Activated CD4-positive, alpha-beta T cell treated with anti-CD3 and anti-CD28 coated beads, Interleukin-2, amount 50 U/mL, for 4 hours (primary cell): ENCODE results near the gene CELA3B.
A peak's percentile ranks its signal among the peaks of the same experiment; 100 is the strongest.
"Not testable (repeated sequence)": the region's sequence is repeated elsewhere in the genome, so short reads cannot be mapped to it uniquely, and the experiment has no call there.

Source experiments
- DNase-seq, 2 experiments: peaks; one replicate each; pipeline ENCODE4 v3.0.0-alpha.2; 2020

Gene CELA3B

DNA sequence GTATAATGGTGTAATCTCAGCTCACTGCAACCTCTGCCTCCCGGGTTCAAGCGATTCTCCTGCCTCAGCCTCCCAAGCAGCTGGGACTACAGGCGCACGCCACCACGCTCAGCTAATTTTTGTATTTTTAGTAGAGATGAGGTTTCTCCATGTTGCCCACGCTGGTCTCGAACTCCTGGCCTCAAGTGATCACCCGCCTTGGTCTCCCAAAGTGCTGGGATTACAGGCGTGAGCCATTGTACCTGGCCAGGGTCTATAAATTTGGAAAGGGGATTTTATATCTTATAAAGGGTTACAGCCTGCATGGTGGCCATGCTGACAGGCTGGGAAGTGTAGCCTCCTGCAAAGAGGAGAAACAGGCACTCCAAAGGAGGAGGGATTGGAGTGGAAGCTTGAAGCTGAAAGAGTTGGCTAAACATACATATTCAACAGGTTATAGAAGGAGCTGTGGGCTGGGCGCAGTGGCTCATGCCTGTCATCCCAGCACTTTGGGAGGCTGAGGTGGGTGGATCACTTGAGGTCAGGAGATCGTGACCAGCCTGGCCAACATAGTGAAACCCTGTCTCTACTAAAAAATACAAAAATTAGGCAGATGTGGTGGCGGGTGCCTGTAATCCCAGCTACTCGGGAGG, 37.9 kb downstream of the CELA3B start:
- not testable (repeated sequence) for DNase-seq

DNA sequence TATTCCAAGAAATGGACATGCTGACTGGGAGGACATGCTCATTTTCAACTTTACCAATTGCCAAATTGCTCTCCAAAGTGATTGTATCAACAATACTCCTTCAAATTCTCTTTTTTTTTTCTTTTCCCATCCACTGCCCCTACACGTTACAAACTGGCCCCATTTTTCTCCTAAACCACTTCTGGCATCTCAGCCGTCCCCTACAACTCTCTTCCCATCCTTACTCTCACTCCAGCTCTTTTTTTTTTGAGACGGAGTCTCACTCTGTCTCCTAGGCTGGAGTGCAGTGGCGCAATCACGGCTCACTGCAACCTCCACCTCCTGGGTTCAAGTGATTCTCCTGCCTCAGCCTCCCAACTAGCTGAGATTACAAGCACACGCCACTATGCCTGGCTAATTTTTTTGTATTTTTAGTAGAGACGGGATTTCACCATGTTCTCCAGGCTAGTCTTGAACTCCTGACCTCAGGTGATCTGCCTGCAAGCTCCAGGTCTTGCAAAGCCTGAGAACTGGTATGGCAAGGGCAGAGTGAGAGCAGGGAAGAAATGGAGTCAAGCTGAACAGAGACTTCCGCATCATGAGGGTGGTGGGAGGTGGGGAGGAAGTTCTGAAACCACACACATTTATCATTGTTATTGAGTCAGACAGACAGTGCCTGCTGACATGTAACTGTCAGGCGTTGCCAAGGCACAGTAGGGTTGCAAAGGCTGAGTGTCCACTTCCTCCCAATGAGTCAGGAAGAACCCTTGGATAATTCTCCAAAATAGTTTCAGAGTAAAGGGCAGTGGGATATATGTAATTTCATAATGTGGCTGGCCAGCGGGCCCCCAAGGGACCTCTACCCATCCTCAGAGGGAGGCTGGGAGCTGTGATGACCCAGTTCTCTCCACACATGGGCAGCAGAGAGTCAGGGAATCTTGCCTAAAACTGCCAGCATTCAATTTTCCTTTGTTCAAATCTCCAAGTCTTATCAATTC, 42.0 kb downstream of the CELA3B start:
- peak; percentile 55 to 63 for DNase-seq

DNA sequence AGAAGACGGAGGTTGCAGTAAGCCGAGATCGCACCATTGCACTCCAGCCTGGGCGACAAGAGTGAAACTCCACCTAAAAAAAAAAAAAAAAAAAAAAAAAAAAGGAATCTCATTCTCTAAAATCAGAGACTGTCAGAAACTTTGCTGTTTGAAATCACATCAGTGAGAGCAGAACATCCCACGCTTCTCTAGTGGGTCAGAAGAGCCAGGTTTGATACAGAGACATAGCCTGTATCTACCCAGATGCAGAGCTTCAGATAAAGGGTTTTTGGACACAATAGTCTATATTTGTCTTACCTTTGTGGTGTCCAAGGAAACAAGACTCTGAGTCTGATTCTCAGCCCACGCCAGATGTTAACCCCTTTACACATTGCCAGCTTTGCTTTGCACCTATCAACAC, 44.2 kb downstream of the CELA3B start:
- no peak for DNase-seq

GRCh38 chr1:22024485-22025367, 47.9 kb downstream of the CELA3B start:
- peak; percentile 55 to 56 for DNase-seq

GRCh38 chr1:22025368-22026155, 48.7 kb downstream of the CELA3B start:
- peak; percentile 88 to 89 for DNase-seq

GRCh38 chr1:22026924-22027289, 50.1 kb downstream of the CELA3B start:
- no peak for DNase-seq

- no peak for DNase-seq
These were observed 53.2 kb downstream of the CELA3B start for GRCh38 chr1:22030057-22030456.

DNA sequence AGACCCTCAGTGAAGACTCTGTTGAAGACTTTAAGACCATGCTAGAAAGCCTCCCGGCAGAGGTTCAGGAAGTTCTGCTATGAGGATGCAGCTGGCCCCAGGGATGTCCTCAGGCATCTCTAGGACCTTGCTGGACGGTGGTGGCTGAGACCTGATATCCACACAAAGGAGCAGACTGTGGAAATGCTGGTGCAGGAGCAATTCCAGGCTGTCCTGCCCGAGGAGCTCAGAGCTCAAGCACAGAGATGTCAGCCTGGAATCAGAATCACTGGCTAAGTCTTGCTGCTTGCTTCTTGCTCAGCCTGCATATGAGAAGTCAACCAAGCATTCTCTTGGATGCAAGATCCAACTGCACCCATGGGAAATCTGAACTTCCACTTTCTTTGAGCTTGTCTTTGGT, 53.7 kb downstream of the CELA3B start:
- no peak for DNase-seq

GRCh38 chr1:22031214-22031962, 54.6 kb downstream of the CELA3B start:
- DNase-seq, result peak; percentile 41

GRCh38 chr1:22034834-22035233, 58.0 kb downstream of the CELA3B start:
- DNase-seq, result not testable (repeated sequence)

DNA sequence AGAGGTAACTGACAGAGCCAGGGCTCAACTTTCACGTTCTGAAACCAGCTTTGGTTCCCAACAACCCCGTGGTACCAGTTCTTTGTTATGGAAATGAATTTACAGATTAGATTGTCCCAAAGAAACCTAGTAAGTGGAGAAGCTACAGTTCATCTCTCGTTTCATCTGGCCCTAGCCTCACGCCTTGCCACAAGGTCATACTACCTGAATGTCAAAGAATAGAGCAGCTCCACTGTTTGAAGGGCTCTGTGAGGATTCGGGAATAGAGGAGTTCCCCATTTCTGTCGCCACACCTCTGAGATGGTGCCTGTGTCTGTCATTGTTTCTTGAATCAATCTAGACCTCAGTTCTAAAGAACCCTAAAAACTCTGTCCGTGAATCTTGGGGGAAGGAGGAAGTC, 60.7 kb downstream of the CELA3B start:
- DNase-seq, result no peak

GRCh38 chr1:22038036-22038435, 61.2 kb downstream of the CELA3B start:
- no peak for DNase-seq
